ENCODE data around the gene NECAB2. TPM values are rescaled to one million over a fixed set of nuclear protein-coding genes. Genes with fewer than 3 reads are reported as not detected.

Gene NECAB2
- total RNA-seq, 2 experiments from 2014 or later, result not detected

DNA sequence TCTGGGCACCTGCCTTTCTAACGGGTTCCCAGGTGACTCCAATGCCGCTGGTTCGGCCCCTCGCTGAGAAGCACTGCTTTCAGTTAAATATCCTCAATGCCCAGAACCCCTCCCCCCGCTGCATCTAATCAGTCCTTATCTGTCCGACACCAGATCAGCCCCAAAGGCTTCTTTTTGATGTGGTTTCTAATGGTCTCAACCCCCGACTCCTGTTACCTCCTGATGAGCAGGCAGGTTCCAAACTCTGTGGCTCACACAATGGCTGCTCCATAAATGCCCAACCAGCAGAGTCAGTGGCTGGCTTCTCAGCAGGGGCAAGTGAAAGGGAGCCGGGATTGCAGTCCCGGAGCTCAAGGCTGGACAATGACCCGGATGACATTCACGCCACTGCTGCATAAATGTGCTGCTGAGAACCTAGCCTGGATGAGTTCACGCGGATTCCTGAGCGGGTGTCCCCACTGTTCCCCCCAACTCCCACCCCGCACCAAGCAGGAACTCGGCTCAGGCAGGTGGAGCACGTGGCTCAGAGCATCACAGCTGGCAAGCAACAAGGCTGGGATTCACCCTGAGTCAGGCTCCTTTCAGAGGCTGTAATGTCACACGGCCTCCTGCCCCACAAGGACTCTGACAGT is 75.6 kb downstream of the NECAB2 start:
- H3K4me3 Mint-ChIP-seq, result no peak overlapping the region
- ATAC-seq (ENCODE audit: low read depth) (no peak), DNase-seq (no peak)
- no peaks in the 10 kb centered on the region for H3K4me1 Mint-ChIP-seq
- no peak overlapping the region for H3K27ac Mint-ChIP-seq
- peaks cover 23% of the 10 kb centered on the region for H3K27me3 Mint-ChIP-seq
- peaks cover 2% of the 10 kb centered on the region for H3K36me3 Mint-ChIP-seq
- no peaks in the 10 kb centered on the region for H3K9me3 Mint-ChIP-seq
- POLR2A ChIA-PET, result no interaction called here

DNA sequence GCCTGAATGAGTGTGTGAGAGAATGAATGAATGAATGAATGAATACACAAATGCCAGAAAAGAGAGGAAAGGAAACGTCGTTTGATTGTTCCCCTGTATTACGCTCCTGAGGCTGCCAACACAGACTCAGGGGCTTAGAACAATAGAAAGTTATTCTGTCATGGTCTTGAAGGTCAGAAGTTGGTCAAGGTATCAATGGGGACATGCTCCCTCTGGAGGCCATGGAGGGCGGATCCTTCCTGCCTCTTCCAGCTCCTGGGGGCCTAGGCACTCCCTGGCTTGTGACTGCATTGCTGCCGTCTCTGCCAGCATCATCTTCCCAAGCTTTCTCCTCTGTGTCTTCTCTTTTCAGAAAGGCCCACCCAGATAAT is 76.1 kb downstream of the NECAB2 start:
- no peak for ATAC-seq (ENCODE audit: low read depth)
- POLR2A ChIA-PET, result interaction anchor here (0.6 kb wide), 1 partner anchor 480 kb away, joined by 3 read pairs; no protein-coding TSS in a partner anchor
- no peaks in the 10 kb centered on the region for H3K4me1 Mint-ChIP-seq
- peaks cover 2% of the 10 kb centered on the region for H3K36me3 Mint-ChIP-seq
- H3K9me3 Mint-ChIP-seq, result no peaks in the 10 kb centered on the region
- H3K27me3 Mint-ChIP-seq, result peaks cover 23% of the 10 kb centered on the region
- no peak overlapping the region for H3K4me3 Mint-ChIP-seq
- no peak overlapping the region for H3K27ac Mint-ChIP-seq
- no peak for DNase-seq

DNA sequence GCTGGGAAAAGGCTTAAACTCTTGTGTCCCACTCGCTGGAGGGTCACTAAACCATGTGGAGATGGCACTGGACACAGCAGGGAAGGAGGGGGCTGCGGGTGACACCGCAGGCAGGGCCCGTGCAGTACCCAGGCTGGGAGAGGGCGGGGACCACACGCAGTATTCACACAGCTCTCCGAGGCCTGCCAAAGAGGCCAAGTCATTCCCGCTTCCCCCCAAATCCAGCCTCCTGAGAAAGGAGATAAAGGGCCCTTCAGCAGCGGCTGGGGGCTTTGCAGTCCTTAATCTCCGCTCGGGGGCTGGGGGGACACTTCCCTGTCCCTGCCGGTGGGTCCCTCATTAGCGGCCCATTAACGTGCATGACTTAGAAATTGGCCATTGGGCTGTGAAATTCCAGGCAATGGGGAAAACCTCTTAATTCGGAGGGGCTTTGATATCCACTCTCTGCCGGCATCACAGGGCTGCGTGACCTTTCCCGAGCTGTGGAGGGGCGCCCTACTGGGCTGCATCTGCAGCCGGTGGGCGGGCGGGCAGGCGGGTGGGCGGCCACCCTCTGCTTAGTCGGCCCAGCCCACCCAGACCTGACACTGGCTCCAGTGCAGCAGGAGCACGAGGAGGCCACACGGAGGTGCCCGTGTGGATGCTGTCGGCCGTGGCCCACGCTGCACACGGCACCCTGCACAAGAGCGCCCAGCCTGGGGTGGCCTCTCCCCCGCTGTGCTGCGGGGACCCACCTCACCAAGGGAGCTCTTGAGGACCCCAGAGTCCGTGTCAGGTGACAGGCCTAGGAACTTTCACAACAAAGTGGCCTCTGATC is 77.2 kb downstream of the NECAB2 start:
- Mint-ChIP-seq H3K9me3 (no peaks in the 10 kb centered on the region), H3K27ac (no peak overlapping the region), H3K4me1 (no peaks in the 10 kb centered on the region), H3K27me3 (peaks cover 23% of the 10 kb centered on the region), H3K36me3 (peaks cover 2% of the 10 kb centered on the region), H3K4me3 (no peak overlapping the region)
- ATAC-seq (ENCODE audit: low read depth) (no peak), DNase-seq (no peak)
- POLR2A ChIA-PET, result no interaction called here

DNA sequence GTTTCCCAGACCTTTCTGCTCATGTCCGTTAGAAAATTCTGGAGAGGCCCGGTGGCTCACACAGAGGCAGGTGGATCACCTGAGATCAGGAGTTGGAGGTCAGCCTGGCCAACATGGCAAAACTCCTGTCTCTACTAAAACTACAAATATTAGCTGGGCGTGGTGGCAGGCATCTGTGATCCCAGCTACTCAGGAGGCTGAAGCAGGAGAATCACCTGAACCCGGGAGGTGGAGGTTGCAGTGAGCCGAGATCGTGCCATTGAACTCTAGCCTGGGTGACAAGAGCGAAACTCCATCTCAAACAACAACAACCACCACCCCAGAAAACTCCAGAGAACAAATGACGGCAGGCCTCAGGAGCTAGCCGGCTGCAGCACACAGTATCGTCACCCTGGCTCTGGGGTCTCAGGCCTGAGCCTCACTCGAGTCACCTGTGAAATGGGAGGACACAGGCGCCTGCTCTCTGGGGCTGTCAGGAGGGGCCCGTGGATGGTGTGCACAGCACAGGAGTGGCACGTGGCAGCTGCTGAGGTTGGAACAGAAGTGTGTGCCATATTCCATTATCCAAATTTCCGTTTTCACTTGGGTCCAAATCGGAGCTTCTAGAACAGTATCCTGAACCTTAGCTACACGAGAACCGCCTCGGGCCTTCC is 77.9 kb downstream of the NECAB2 start:
- Mint-ChIP-seq H3K4me1 (no peaks in the 10 kb centered on the region), H3K27me3 (peaks cover 23% of the 10 kb centered on the region), H3K9me3 (no peaks in the 10 kb centered on the region), H3K4me3 (no peak overlapping the region), H3K36me3 (peaks cover 3% of the 10 kb centered on the region), H3K27ac (no peak overlapping the region)
- no peak for ATAC-seq (ENCODE audit: low read depth)
- POLR2A ChIA-PET, result no interaction called here
- DNase-seq, result no peak

DNA sequence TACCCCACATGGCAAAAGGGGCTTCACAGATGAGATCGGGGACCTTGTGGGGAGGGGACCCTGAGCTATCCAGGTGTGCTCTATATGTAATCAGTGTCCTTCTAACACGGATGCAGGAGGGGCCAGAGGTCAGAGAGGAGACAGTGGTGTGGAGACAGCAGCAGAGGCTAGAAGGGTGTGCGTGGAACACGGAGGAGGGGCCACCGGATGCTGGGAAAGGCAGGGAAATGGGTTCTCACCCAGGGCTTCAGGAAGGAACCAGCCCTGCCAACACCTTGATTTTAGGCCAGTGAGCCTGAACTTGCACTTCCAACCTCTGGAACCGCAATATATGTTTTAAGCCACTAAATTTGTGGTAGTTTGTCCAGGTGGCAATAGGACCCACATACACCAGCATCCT is 79.2 kb downstream of the NECAB2 start:
- H3K36me3 Mint-ChIP-seq, result peaks cover 3% of the 10 kb centered on the region
- ATAC-seq (ENCODE audit: low read depth), result no peak
- no peak overlapping the region for H3K27ac Mint-ChIP-seq
- no peak overlapping the region for H3K4me3 Mint-ChIP-seq
- POLR2A ChIA-PET, result no interaction called here
- no peaks in the 10 kb centered on the region for H3K4me1 Mint-ChIP-seq
- H3K9me3 Mint-ChIP-seq, result no peaks in the 10 kb centered on the region
- H3K27me3 Mint-ChIP-seq, result peaks cover 21% of the 10 kb centered on the region
- DNase-seq, result no peak

DNA sequence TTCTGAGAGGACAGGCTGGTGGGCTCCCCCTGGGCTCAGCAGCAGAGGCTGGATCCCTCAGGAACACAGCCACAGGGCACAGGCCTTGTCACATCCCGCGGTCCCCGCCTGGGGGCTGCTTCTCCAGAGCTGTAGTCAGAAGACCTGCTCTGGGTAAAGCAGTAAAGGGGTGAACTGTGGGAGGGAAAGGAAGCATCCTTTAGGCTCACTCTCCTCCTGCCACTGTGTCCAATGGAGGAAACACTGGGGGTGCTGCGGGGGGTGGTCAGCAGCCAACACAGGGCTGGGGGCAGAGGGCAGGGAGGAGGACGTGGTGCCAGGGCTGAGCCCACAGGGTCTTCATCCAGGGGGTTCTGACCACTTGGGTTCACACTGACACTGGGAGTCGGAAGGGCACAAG is 79.6 kb downstream of the NECAB2 start:
- ATAC-seq (ENCODE audit: low read depth), result no peak
- POLR2A ChIA-PET, result no interaction called here
- H3K4me1 Mint-ChIP-seq, result no peaks in the 10 kb centered on the region
- DNase-seq, result no peak
- peaks cover 7% of the 10 kb centered on the region for H3K36me3 Mint-ChIP-seq
- H3K9me3 Mint-ChIP-seq, result no peaks in the 10 kb centered on the region
- H3K27me3 Mint-ChIP-seq, result peaks cover 17% of the 10 kb centered on the region
- no peak overlapping the region for H3K27ac Mint-ChIP-seq
- H3K4me3 Mint-ChIP-seq, result no peak overlapping the region

DNA sequence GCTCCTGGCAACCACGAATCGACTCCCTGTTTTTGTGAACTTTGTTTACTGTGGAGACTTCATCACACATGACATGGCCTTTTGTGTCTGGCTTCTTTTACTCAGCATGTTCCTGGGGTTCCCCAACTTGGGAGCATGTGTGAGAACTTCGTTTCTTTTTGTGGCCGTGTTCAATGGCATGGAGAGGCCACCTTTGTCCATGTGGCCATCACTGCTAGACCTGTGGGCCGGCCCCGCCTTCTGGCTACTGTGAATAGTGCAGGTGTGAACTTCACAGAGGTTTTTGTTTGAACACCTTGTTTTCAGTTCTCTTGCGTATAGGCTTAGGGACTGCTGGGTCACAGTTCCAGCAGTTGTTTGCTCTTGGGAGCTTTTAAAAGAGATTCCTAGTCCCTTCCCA is 80.2 kb downstream of the NECAB2 start:
- ATAC-seq (ENCODE audit: low read depth) (no peak), DNase-seq (no peak)
- no peaks in the 10 kb centered on the region for H3K4me1 Mint-ChIP-seq
- H3K9me3 Mint-ChIP-seq, result no peaks in the 10 kb centered on the region
- POLR2A ChIA-PET, result no interaction called here
- no peak overlapping the region for H3K4me3 Mint-ChIP-seq
- H3K36me3 Mint-ChIP-seq, result peaks cover 12% of the 10 kb centered on the region
- peaks cover 13% of the 10 kb centered on the region for H3K27me3 Mint-ChIP-seq
- H3K27ac Mint-ChIP-seq, result no peak overlapping the region

DNA sequence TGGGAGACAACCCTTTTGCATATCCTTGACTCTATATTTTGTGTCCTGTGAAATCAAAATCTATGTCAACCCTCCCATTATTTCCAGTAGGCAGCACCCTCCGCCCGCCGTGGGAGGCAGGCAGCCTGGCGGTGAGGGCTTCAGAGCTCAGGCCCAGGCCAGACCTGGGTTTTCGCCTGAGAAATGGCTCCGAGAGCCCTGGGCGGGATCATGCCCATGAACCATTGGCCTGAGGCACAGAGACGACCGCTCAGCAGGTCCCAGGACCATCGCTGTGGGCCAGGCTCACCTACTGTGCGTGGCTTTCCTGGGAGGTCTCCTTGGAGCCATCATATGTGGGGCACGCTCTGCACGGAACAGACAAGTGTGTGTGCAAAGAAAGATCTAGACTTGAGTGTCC is 80.8 kb downstream of the NECAB2 start:
- POLR2A ChIA-PET, result no interaction called here
- H3K27ac Mint-ChIP-seq, result no peak overlapping the region
- peaks cover 12% of the 10 kb centered on the region for H3K36me3 Mint-ChIP-seq
- peaks cover 7% of the 10 kb centered on the region for H3K27me3 Mint-ChIP-seq
- ATAC-seq (ENCODE audit: low read depth) (no peak), DNase-seq (no peak)
- H3K4me3 Mint-ChIP-seq, result no peak overlapping the region
- H3K4me1 Mint-ChIP-seq, result no peaks in the 10 kb centered on the region
- no peaks in the 10 kb centered on the region for H3K9me3 Mint-ChIP-seq

DNA sequence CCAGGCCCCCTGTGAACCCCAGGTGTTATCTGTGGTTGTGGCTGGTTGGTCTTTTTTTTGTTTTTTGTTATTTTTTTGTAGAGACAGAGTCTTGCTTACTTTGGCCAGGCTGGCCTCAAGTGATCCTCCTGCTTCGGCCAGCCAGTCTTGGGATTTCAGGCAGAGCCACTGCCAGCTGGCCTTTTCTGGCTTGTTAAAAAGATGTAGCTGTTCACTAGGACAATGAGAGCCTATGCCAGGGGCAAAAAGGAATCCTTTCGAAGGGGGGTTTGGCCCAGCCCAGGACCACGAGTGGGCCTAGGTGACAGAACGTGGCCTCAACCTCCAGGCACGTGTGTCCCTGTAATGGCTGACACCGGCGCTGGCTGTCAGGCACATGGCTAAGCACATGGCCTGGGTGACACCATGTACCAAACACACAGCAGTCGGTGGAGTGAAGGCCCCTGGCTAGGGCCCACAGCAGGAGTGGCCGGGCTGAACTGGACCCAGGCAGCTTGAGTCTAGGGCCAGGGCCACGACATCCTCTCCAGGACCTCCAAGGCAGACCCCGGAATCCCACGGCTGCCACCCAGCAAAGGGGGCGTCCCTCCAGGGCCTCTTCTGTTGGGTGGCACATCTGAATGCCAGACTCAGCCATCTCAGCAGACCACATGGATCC is 81.5 kb downstream of the NECAB2 start:
- no peak for ATAC-seq (ENCODE audit: low read depth)
- H3K9me3 Mint-ChIP-seq, result no peaks in the 10 kb centered on the region
- POLR2A ChIA-PET, result no interaction called here
- no peak for DNase-seq
- no peak overlapping the region for H3K27ac Mint-ChIP-seq
- peaks cover 14% of the 10 kb centered on the region for H3K36me3 Mint-ChIP-seq
- no peaks in the 10 kb centered on the region for H3K4me1 Mint-ChIP-seq
- H3K4me3 Mint-ChIP-seq, result no peak overlapping the region
- H3K27me3 Mint-ChIP-seq, result no peaks in the 10 kb centered on the region

DNA sequence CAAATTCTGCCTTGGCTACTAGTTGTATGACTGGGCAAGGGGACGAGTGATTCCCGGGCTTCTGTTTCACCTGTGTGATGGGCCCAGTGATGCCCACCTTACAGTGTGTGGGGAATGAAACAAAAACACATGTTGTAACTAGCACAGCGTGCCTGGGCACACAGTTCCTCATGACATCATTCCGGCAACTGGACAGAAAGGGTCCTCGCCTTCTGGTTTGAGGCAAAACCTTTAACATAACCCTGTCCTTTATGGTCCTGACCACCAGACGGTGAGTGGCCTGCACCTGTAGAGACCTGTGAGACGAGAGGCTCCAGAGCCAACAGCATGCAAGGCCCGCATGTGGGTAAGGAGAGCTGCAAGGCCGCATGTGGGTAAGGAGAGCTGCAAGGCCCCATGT is 82.3 kb downstream of the NECAB2 start:
- H3K36me3 Mint-ChIP-seq, result peaks cover 14% of the 10 kb centered on the region
- no peak for DNase-seq
- H3K9me3 Mint-ChIP-seq, result no peaks in the 10 kb centered on the region
- H3K4me1 Mint-ChIP-seq, result no peaks in the 10 kb centered on the region
- ATAC-seq (ENCODE audit: low read depth), result no peak
- H3K27me3 Mint-ChIP-seq, result no peaks in the 10 kb centered on the region
- POLR2A ChIA-PET, result no interaction called here
- H3K27ac Mint-ChIP-seq, result no peak overlapping the region
- H3K4me3 Mint-ChIP-seq, result no peak overlapping the region

DNA sequence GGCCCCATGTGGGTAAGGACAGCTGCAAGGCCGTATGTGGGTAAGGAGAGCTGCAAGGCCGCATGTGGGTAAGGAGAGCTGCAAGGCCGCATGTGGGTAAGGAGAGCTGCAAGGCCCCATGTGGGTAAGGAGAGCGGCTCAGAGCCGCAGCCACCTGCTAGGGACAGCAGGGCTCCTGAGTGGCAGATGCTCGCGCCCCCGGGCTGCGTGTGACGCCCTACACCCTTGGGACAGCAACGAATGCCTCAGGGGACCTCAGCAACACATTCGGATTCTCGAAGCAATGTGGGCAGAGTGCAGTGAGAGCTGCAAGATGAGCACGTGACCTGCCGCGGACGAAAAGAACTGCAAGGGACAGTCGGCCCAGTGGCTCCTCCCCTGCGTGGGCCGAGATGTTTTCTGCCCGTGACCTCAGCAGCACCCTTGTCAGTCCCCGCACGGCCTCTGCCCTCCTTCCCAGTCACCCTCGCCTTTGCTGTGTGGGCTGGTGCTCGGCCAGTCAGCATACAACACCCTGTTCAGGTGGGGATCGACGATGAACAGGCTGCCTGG is 84.1 kb downstream of the NECAB2 start:
- POLR2A ChIA-PET, result no interaction called here
- Mint-ChIP-seq H3K9me3 (no peaks in the 10 kb centered on the region), H3K27me3 (no peaks in the 10 kb centered on the region), H3K4me3 (no peak overlapping the region), H3K4me1 (no peaks in the 10 kb centered on the region), H3K27ac (no peak overlapping the region), H3K36me3 (peaks cover 13% of the 10 kb centered on the region)
- ATAC-seq (ENCODE audit: low read depth), result no peak
- no peak for DNase-seq

All from activated naive CD8-positive, alpha-beta T cell treated with anti-CD3 and anti-CD28 coated beads, Interleukin-2, amount 10 ng/mL, durations not matched to agents 7 days and 5 days (primary cell).